T-helper 2 cell treated with Interferon-gamma antibody and Interleukin-4, amounts not matched to agents 5 μg/mL and 100 μg/mL, for 36 hours (primary cell): ENCODE results near the gene ZIC1.

Source experiments
- DNase-seq: peaks from one replicate; pipeline ENCODE4 v3.0.0; 2021; ENCODE audit warnings: low spot score
- H3K27ac Mint-ChIP-seq: one replicate; pipeline ENCODE4 v1.8.0; 2021; ENCODE audit warnings: mild to moderate bottlenecking, mixed read lengths
- H3K27me3 Mint-ChIP-seq: one replicate; pipeline ENCODE4 v1.8.0; 2021; ENCODE audit warnings: low read depth, mixed read lengths
- H3K36me3 Mint-ChIP-seq: one replicate; pipeline ENCODE4 v1.8.0; 2021; ENCODE audit warnings: low read depth, mixed read lengths
- H3K4me1 Mint-ChIP-seq: one replicate; pipeline ENCODE4 v1.8.0; 2021; ENCODE audit warnings: low read depth, mixed read lengths
- H3K4me3 Mint-ChIP-seq: one replicate; pipeline ENCODE4 v1.8.0; 2022; ENCODE audit warnings: mild to moderate bottlenecking, moderate library complexity, mixed read lengths
- H3K9me3 Mint-ChIP-seq: one replicate; pipeline ENCODE4 v1.8.0; 2021; ENCODE audit warnings: mixed read lengths

ZIC1 gene

DNA sequence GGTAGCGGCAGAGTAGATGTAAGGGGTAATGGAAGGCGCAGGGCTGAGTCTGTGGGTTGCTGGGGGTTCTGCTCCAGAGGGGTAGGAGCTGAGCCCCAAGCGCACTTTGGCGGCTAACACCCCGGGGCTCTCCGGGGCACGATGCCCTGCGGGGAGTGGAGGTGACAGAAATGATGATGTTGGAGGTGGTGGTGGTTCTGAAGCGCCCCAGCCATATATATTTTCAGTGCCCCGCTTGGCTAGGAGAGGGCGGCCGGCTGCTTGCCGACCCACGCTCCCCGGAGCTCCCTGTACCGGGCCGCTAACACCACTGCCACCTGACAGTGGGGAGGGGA, 12.5 kb upstream of the ZIC1 start:
- no peak overlapping the region for H3K4me3 Mint-ChIP-seq
- DNase-seq = no peak
- H3K9me3 Mint-ChIP-seq = no peaks in the 10 kb centered on the region
- H3K27ac Mint-ChIP-seq = no peak overlapping the region
- H3K27me3 Mint-ChIP-seq = peaks cover 70% of the 10 kb centered on the region
- no peaks in the 10 kb centered on the region for H3K36me3 Mint-ChIP-seq
- no peaks in the 10 kb centered on the region for H3K4me1 Mint-ChIP-seq

- Mint-ChIP-seq H3K4me1 (no peaks in the 10 kb centered on the region), H3K27ac (no peak overlapping the region), H3K9me3 (no peaks in the 10 kb centered on the region), H3K36me3 (no peaks in the 10 kb centered on the region), H3K27me3 (peaks cover 68% of the 10 kb centered on the region), H3K4me3 (no peak overlapping the region)
- no peak for DNase-seq
These were observed 11.8 kb upstream of the ZIC1 start for GRCh38 chr3:147397155-147397874.

DNA sequence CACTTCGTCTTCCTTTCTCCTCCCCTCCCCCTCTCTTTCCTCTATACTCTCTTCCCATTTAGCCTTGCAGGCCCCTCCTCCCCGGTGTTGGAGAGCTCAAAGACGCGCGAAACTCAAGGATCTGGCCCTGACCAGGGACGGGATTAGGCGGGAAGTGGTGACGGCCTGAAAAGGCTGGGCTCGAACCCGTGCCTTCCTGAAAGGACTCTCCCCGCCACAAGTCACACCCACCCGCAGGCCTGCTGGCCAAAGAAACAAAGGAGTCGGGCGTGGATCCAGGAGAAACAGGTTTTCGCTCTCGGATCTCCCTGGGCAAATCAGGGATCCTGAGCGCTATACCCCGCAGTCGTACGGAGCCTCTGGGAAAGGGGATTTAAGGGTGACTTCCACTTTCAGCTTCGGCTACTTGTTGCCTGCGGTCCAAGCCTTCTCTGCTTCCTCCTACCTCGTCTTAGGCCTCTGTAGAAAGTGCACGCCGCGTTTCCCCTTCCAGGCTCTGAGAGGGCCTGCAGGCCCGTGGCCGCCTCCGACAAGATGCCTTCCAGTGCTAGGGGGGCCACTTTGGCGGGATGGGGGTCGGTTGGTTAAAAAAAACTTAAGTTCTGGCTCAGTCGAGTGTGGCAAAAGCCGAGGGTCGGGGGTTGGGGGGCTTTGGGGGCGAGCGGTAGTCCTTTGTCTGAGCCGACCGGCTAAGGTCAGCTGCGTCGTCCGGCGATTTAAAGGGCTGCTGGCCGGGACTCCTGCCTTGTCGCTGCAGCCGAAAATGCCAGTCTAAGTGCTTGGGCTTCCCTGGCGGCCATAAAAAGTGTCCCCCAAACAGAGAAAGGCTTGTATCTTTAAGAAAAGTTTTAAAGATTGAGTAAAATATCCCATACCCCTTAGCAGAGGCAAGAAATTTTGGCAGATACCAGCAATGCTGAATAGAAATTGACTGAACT, 11.0 kb upstream of the ZIC1 start:
- Mint-ChIP-seq H3K36me3 (no peaks in the 10 kb centered on the region), H3K27me3 (peaks cover 65% of the 10 kb centered on the region), H3K4me3 (no peak overlapping the region), H3K4me1 (no peaks in the 10 kb centered on the region), H3K9me3 (no peaks in the 10 kb centered on the region), H3K27ac (peak overlapping the region; percentile 26)
- DNase-seq = no peak

GRCh38 chr3:147398813-147399534, 10.2 kb upstream of the ZIC1 start:
- Mint-ChIP-seq H3K36me3 (no peaks in the 10 kb centered on the region), H3K27ac (no peak overlapping the region), H3K4me1 (no peaks in the 10 kb centered on the region), H3K27me3 (peaks cover 69% of the 10 kb centered on the region), H3K4me3 (no peak overlapping the region), H3K9me3 (no peaks in the 10 kb centered on the region)
- DNase-seq = no peak

DNA sequence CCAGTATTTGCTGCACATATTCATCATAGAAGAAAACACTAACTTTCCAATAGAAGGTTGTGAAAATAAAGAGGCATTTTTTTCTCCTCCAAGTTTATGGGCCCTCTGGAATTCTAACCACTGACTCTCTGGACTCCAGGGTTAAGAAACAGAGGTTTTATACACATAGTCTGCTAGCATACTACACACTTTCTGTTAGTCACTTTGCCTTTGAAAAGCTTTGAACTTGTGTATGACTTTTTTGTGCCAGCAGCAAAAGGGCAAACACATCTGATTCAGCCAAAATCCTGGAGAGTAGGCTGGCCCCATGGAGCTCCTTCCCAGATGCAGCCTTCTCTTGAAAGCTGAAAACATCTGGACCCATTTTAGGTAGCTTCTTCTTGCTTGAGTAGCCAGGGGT, 9.1 kb upstream of the ZIC1 start:
- H3K36me3 Mint-ChIP-seq = no peaks in the 10 kb centered on the region

DNA sequence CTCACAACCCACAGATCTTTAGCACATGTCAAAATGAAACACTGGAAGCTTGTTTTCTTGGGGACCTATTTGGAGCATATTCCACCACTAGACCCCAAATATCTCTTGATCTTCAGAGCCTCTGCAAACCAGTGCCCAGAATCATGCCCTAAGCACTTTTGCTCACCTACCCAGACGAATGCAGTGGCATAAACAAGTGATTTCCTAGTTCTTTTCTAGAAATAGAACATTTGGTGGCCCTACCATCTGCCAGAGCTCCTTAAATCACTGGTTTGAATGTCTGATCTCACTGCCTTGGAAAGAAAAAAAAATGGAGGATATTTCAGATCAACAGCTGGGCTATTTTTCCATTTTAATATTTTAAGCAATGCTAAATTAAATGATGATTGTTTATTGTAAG, 8.2 kb upstream of the ZIC1 start:
- H3K27ac Mint-ChIP-seq = no peak overlapping the region
- no peaks in the 10 kb centered on the region for H3K9me3 Mint-ChIP-seq
- no peaks in the 10 kb centered on the region for H3K4me1 Mint-ChIP-seq
- DNase-seq = no peak
- H3K36me3 Mint-ChIP-seq = no peaks in the 10 kb centered on the region
- no peak overlapping the region for H3K4me3 Mint-ChIP-seq
- H3K27me3 Mint-ChIP-seq = peaks cover 70% of the 10 kb centered on the region

More for the DNA sequence above, 9.1 kb upstream of the ZIC1 start:
- peaks cover 70% of the 10 kb centered on the region for H3K27me3 Mint-ChIP-seq
- H3K4me1 Mint-ChIP-seq = no peaks in the 10 kb centered on the region
- H3K9me3 Mint-ChIP-seq = no peaks in the 10 kb centered on the region
- no peak overlapping the region for H3K4me3 Mint-ChIP-seq
- DNase-seq = no peak
- H3K27ac Mint-ChIP-seq = no peak overlapping the region

DNA sequence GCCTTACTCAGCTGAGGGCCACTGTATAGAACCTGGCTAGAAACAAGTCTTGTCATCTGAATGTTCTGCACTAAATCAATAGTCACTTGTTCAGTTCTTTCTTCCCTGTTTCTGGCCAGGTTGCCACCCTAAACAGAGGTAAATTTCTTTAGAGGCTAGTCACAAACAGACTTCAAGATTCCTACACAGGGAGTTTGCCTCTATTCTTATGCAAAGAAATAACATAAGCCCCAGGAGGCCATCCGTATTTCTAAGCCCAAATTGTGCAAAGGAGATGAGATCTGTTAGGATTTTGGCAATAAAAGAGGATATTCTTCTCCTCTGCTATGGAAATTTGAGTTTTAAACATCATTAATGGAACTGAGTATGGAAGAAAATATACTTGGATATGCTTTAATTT, 7.7 kb upstream of the ZIC1 start:
- Mint-ChIP-seq H3K27me3 (peaks cover 74% of the 10 kb centered on the region), H3K4me1 (no peaks in the 10 kb centered on the region), H3K4me3 (no peak overlapping the region), H3K36me3 (no peaks in the 10 kb centered on the region), H3K9me3 (no peaks in the 10 kb centered on the region), H3K27ac (no peak overlapping the region)
- no peak for DNase-seq

- Mint-ChIP-seq H3K36me3 (no peaks in the 10 kb centered on the region), H3K27me3 (peaks cover 79% of the 10 kb centered on the region), H3K27ac (no peak overlapping the region), H3K4me3 (no peak overlapping the region), H3K4me1 (no peaks in the 10 kb centered on the region), H3K9me3 (no peaks in the 10 kb centered on the region)
- DNase-seq = no peak
These were observed 7.0 kb upstream of the ZIC1 start for GRCh38 chr3:147402159-147402558.

GRCh38 chr3:147403511-147403910, 5.7 kb upstream of the ZIC1 start:
- Mint-ChIP-seq H3K27me3 (peaks cover 77% of the 10 kb centered on the region), H3K9me3 (peaks cover 9% of the 10 kb centered on the region), H3K36me3 (peaks cover 6% of the 10 kb centered on the region), H3K4me1 (peaks cover 1% of the 10 kb centered on the region), H3K4me3 (no peak overlapping the region), H3K27ac (no peak overlapping the region)
- DNase-seq = no peak

- Mint-ChIP-seq H3K36me3 (peaks cover 7% of the 10 kb centered on the region), H3K9me3 (peaks cover 13% of the 10 kb centered on the region), H3K27ac (no peak overlapping the region), H3K27me3 (peaks cover 78% of the 10 kb centered on the region), H3K4me1 (peaks cover 2% of the 10 kb centered on the region), H3K4me3 (no peak overlapping the region)
- no peak for DNase-seq
These were observed 5.0 kb upstream of the ZIC1 start for GRCh38 chr3:147404000-147404799.

- no peak overlapping the region for H3K4me3 Mint-ChIP-seq
- H3K36me3 Mint-ChIP-seq = peaks cover 7% of the 10 kb centered on the region
- no peak for DNase-seq
- peaks cover 13% of the 10 kb centered on the region for H3K9me3 Mint-ChIP-seq
- H3K27ac Mint-ChIP-seq = no peak overlapping the region
- peaks cover 2% of the 10 kb centered on the region for H3K4me1 Mint-ChIP-seq
- H3K27me3 Mint-ChIP-seq = peaks cover 76% of the 10 kb centered on the region
These were observed 4.3 kb upstream of the ZIC1 start for GRCh38 chr3:147404800-147405230.

DNA sequence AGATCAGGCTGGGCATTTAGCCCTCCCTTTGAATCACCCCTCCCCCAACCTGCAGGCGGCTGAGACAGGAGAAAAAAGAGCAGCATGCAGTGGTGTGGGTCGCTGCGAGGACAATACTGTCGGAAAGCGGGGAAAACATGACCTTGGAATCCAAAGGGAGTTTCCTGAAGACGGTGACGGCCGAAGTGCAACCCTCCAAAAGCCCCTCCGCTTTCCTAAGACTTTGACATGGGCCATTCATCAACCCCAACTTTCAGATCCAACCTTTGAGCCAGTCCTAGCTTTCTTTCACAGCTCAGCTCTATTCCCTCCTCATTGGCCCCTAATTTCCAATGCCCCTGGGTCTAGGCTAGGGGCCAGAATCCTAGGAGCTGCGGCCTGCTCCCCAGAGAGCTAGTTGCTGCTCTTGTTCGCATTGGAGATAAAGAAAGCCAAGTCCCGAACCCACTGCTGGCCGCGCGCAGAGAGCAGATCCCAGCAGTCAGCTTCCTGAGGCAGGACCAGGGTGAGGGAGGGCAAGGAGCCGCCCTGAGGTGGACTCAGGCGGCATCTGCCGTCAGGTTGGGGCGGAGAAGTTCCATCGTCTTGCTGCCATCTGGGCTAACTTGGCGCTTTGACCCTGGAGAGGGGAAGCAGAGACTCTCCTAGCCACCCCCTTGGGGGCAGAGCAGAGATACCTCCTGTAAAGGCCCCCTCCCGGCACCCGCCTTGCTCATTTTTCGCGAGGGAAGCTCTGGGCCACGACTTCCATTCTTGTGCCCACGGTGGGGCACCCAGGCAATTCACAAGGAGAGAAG, 3.7 kb upstream of the ZIC1 start:
- DNase-seq = no peak
- Mint-ChIP-seq H3K27ac (no peak overlapping the region), H3K27me3 (peaks cover 75% of the 10 kb centered on the region), H3K36me3 (peaks cover 7% of the 10 kb centered on the region), H3K4me1 (peaks cover 2% of the 10 kb centered on the region), H3K9me3 (peaks cover 13% of the 10 kb centered on the region), H3K4me3 (no peak overlapping the region)
